Measurements from ENCODE around the gene NKX2-1.

NKX2-1 gene

DNA sequence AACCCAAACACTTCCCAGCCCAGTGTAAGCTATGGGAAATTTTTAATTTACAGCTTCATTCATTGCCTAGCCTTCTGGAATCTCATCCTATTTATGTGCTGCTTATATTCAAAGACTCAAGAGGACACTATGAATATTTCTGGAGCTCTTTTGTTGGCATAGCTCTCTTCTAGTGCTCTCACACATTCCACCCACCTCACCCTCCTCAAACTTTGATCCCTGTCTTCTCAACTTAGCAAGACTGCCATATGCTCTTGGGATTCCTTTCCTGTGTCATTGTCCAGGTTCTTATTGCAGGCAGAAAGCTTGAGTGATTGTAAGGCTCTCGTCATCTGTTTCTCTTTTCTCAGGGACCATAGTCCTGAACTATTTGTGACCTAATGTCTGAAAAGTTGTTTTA is 18.0 kb upstream of the NKX2-1 start:
- no peaks in the 10 kb centered on the region for H3K27me3 ChIP-seq (replicated peaks; ENCODE audit: control insufficient read depth, insufficient read depth, low read length)
- DNase-seq (ENCODE audit: extremely low read depth, insufficient read length), result no peak
- H3K36me3 ChIP-seq (ENCODE audit: control insufficient read depth, insufficient read depth, low read length), result no peaks in the 10 kb centered on the region
- H3K4me3 ChIP-seq (replicated peaks; ENCODE audit: low read depth, low read length), result no peak overlapping the region
- TF ChIP-seq, protein P1, sequence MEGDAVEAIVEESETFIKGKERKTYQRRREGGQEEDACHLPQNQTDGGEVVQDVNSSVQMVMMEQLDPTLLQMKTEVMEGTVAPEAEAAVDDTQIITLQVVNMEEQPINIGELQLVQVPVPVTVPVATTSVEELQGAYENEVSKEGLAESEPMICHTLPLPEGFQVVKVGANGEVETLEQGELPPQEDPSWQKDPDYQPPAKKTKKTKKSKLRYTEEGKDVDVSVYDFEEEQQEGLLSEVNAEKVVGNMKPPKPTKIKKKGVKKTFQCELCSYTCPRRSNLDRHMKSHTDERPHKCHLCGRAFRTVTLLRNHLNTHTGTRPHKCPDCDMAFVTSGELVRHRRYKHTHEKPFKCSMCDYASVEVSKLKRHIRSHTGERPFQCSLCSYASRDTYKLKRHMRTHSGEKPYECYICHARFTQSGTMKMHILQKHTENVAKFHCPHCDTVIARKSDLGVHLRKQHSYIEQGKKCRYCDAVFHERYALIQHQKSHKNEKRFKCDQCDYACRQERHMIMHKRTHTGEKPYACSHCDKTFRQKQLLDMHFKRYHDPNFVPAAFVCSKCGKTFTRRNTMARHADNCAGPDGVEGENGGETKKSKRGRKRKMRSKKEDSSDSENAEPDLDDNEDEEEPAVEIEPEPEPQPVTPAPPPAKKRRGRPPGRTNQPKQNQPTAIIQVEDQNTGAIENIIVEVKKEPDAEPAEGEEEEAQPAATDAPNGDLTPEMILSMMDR (IDR thresholded peaks at IDR 0.05; ENCODE audit: insufficient read depth, low read length, poor library complexity, severe bottlenecking), result no peak

- TF ChIP-seq, protein P1 (IDR thresholded peaks at IDR 0.05; ENCODE audit: insufficient read depth, low read length, poor library complexity, severe bottlenecking), result no peak
- no peak for DNase-seq (ENCODE audit: extremely low read depth, insufficient read length)
- no peak overlapping the region for H3K4me3 ChIP-seq (replicated peaks; ENCODE audit: low read depth, low read length)
- no peaks in the 10 kb centered on the region for H3K27me3 ChIP-seq (replicated peaks; ENCODE audit: control insufficient read depth, insufficient read depth, low read length)
- no peaks in the 10 kb centered on the region for H3K36me3 ChIP-seq (ENCODE audit: control insufficient read depth, insufficient read depth, low read length)
Measured at GRCh38 chr14:36529062-36529461, 9.0 kb upstream of the NKX2-1 start.

GRCh38 chr14:36525746-36526099 is 5.7 kb upstream of the NKX2-1 start:
- TF ChIP-seq, protein P1 (IDR thresholded peaks at IDR 0.05; ENCODE audit: insufficient read depth, low read length, poor library complexity, severe bottlenecking), result no peak
- H3K27me3 ChIP-seq (replicated peaks; ENCODE audit: control insufficient read depth, insufficient read depth, low read length), result no peaks in the 10 kb centered on the region
- no peak overlapping the region for H3K4me3 ChIP-seq (replicated peaks; ENCODE audit: low read depth, low read length)
- no peaks in the 10 kb centered on the region for H3K36me3 ChIP-seq (ENCODE audit: control insufficient read depth, insufficient read depth, low read length)
- no peak for DNase-seq (ENCODE audit: extremely low read depth, insufficient read length)

DNA sequence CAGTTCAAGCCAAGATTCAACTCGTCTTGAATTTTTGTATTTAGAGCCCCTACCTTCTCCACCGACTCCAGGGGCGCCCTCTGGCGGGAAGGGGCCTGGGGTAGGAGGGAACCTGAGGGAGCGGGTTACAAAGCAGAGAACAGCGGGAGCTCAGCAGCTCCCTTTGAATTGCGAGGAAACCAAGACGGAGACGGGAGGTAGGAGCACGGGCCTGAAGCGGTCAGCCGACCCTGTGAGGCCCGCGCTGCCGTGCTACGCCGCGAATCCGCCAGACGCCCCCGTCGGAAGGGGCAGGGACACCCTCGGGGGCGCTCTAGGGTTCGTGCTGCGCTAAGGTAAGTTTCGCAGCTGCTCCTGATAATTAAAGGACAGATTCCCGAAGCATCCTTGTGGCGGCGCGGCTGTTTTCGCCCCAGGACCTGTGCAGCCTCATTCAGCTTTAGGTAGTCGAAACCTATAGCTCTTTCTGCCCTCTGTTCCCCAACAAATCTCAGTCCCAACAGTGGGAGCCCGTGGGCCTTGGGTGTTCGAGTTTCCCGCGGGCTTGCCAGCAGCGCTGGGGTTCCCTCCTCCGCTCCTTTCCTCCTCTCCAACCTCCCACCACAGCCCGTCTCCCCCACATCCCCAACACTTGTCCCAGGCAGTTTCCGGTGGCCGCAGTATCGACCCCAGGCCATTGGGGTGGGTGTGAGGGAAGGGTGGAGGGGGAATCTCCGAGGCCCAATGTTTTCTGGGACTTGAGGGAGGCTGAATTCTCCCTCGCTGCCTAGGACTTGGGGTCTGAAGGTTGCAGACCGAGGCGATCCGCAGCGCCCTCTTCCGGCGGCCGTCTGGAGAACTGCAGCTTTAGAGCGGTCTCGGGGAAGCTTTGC is 5.1 kb upstream of the NKX2-1 start:
- TF ChIP-seq, protein P1 (IDR thresholded peaks at IDR 0.05; ENCODE audit: insufficient read depth, low read length, poor library complexity, severe bottlenecking), result peak; percentile 31

DNA sequence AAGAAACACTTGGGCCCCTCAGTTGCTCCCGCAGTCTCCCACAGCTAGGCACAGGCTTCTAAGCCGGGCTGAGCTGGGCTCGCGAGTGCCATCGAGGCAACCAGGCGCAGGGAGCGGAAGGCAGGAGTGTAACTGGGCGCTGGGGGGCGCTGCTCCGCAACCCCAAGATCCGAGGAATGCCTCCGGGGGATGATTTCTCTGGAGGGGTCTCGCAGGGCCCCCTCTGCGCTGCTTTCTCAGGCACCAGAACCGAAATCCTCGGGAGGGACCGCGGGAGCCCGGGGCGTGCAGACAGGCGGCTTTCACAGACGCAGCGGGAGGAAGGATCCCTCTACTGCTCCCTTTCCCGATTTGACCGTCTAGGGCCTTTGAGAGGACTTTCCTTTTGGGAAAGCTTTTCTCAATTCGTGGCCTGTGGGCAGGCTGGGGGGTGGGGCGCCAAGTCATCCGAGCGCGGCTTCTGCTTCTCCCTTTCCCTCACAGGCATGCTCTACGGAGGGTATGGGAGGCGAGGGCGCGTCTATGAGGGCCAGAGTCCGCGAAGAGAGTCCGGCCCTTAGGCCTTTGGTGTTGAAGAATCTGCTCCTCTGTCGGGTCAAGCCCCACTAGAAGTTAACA is 4.3 kb upstream of the NKX2-1 start:
- Histone ChIP-seq H3K36me3 (ENCODE audit: control insufficient read depth, insufficient read depth, low read length) (no peaks in the 10 kb centered on the region), H3K27me3 (replicated peaks; ENCODE audit: control insufficient read depth, insufficient read depth, low read length) (no peaks in the 10 kb centered on the region), H3K4me3 (replicated peaks; ENCODE audit: low read depth, low read length) (no peak overlapping the region)
- TF ChIP-seq, protein P1 (IDR thresholded peaks at IDR 0.05; ENCODE audit: insufficient read depth, low read length, poor library complexity, severe bottlenecking), result peak; percentile 8
- DNase-seq (ENCODE audit: extremely low read depth, insufficient read length), result no peak

More for the DNA sequence above, 5.1 kb upstream of the NKX2-1 start:
- H3K27me3 ChIP-seq (replicated peaks; ENCODE audit: control insufficient read depth, insufficient read depth, low read length), result no peaks in the 10 kb centered on the region
- H3K4me3 ChIP-seq (replicated peaks; ENCODE audit: low read depth, low read length), result no peak overlapping the region
- H3K36me3 ChIP-seq (ENCODE audit: control insufficient read depth, insufficient read depth, low read length), result no peaks in the 10 kb centered on the region
- DNase-seq (ENCODE audit: extremely low read depth, insufficient read length), result no peak

All from GM06990 (cell line).